VCaP (cell line): Measurements from ENCODE around the gene DLX3.

Source experiments
- H3K27ac ChIP-seq: fragments of 450-650 bp; 2 replicates; pipeline ENCODE4 v1.5.1; 2017
- TF ChIP-seq, protein P1 (sequence below): fragments of 450-650 bp; conservative IDR thresholded peaks from 2 replicates; pipeline ENCODE4 v1.5.1; 2017; ENCODE audit warnings: mild to moderate bottlenecking, moderate library complexity

DLX3 gene

DNA sequence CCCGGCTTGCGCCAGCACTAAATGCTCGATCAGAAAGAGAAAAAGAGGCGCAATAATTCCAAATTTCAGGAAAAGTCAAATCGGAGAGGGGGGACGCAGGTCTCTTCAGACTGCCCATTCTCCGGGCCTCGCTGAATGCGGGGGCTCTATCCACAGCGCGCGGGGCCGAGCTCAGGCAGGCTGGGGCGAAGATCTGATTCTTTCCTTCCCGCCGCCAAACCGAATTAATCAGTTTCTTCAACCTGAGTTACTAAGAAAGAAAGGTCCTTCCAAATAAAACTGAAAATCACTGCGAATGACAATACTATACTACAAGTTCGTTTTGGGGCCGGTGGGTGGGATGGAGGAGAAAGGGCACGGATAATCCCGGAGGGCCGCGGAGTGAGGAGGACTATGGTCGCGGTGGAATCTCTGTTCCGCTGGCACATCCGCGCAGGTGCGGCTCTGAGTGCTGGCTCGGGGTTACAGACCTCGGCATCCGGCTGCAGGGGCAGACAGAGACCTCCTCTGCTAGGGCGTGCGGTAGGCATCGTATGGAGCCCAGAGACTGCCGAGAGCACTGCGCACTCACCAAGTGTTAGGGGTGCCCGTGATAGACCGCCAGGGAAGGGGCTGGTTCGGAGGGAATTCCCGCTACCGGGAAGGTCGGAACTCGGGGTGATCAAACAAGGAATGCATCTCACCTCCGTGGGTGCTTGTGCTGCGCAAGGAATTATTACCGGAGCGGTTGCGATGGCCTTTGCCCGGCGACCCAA is 30.1 kb downstream of the DLX3 start:
- H3K27ac ChIP-seq, result no peak overlapping the region
- TF ChIP-seq, protein P1, sequence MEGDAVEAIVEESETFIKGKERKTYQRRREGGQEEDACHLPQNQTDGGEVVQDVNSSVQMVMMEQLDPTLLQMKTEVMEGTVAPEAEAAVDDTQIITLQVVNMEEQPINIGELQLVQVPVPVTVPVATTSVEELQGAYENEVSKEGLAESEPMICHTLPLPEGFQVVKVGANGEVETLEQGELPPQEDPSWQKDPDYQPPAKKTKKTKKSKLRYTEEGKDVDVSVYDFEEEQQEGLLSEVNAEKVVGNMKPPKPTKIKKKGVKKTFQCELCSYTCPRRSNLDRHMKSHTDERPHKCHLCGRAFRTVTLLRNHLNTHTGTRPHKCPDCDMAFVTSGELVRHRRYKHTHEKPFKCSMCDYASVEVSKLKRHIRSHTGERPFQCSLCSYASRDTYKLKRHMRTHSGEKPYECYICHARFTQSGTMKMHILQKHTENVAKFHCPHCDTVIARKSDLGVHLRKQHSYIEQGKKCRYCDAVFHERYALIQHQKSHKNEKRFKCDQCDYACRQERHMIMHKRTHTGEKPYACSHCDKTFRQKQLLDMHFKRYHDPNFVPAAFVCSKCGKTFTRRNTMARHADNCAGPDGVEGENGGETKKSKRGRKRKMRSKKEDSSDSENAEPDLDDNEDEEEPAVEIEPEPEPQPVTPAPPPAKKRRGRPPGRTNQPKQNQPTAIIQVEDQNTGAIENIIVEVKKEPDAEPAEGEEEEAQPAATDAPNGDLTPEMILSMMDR, result no peak

- H3K27ac ChIP-seq, result no peak overlapping the region
These were observed 30.7 kb downstream of the DLX3 start for GRCh38 chr17:49964303-49964768.

GRCh38 chr17:49963626-49964302 is 31.3 kb downstream of the DLX3 start:
- TF ChIP-seq, protein P1, result no peak

More at GRCh38 chr17:49964303-49964768, 30.7 kb downstream of the DLX3 start:
- TF ChIP-seq, protein P1, result no peak

DNA sequence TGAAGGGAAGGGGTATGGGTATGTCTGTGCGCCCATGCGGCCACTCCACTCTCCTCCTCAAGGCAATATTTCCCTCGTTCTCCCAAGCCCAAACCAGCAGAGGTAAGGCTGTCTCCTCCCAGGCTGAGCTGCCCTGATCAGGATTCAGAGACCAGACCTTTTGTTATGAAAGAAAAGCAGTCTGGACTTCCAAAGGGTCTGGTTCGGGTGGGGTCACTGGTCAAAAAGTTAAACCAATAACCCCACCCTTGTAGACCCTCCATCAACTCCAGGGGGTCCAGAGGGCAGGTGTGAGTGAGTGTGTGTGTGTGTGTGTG is 31.8 kb downstream of the DLX3 start:
- TF ChIP-seq, protein P1, result no peak
- no peak overlapping the region for H3K27ac ChIP-seq

More at GRCh38 chr17:49963626-49964302, 31.3 kb downstream of the DLX3 start:
- no peak overlapping the region for H3K27ac ChIP-seq

- TF ChIP-seq, protein P1, result no peak
- no peak overlapping the region for H3K27ac ChIP-seq
These were observed 32.3 kb downstream of the DLX3 start for GRCh38 chr17:49962599-49963308.

GRCh38 chr17:49959183-49959935 is 35.7 kb downstream of the DLX3 start:
- H3K27ac ChIP-seq, result no peak overlapping the region
- TF ChIP-seq, protein P1, result no peak
